ENCODE results near the gene ACSF3.

The ACSF3 gene

GRCh38 chr16:89112377-89113151, 18.9 kb downstream of the ACSF3 start:
- no peak for FAIRE-seq

GRCh38 chr16:89113152-89113547, 19.5 kb downstream of the ACSF3 start:
- no peak for FAIRE-seq

- no peak for FAIRE-seq
Measured at GRCh38 chr16:89113661-89114060, 20.0 kb downstream of the ACSF3 start.

- no peak for FAIRE-seq
Measured at GRCh38 chr16:89114159-89114981, 20.7 kb downstream of the ACSF3 start.

- no peak for FAIRE-seq
Measured at GRCh38 chr16:89115216-89115861, 21.7 kb downstream of the ACSF3 start.

- no peak for FAIRE-seq
Measured at GRCh38 chr16:89116341-89117226, 22.9 kb downstream of the ACSF3 start.

- no peak for FAIRE-seq
Measured at GRCh38 chr16:89117227-89117974, 23.7 kb downstream of the ACSF3 start.

- FAIRE-seq, result no peak
Measured at GRCh38 chr16:89117975-89118289, 24.3 kb downstream of the ACSF3 start.

GRCh38 chr16:89118361-89119165, 24.9 kb downstream of the ACSF3 start:
- FAIRE-seq, result no peak

GRCh38 chr16:89119166-89119621, 25.5 kb downstream of the ACSF3 start:
- FAIRE-seq, result no peak

GRCh38 chr16:89119661-89120141, 26.0 kb downstream of the ACSF3 start:
- FAIRE-seq, result no peak

GRCh38 chr16:89120281-89120680, 26.6 kb downstream of the ACSF3 start:
- FAIRE-seq, result no peak

- FAIRE-seq, result no peak
Measured at GRCh38 chr16:89120921-89121351, 27.3 kb downstream of the ACSF3 start.

GRCh38 chr16:89121691-89122321, 28.2 kb downstream of the ACSF3 start:
- FAIRE-seq, result no peak

- FAIRE-seq, result no peak
Measured at GRCh38 chr16:89122322-89122851, 28.7 kb downstream of the ACSF3 start.

- FAIRE-seq, result no peak
Measured at GRCh38 chr16:89123001-89123830, 29.6 kb downstream of the ACSF3 start.

GRCh38 chr16:89123831-89124100, 30.1 kb downstream of the ACSF3 start:
- no peak for FAIRE-seq

GRCh38 chr16:89129378-89129777, 35.7 kb downstream of the ACSF3 start:
- no peak for FAIRE-seq

- no peak for FAIRE-seq
Measured at GRCh38 chr16:89130448-89130847, 36.8 kb downstream of the ACSF3 start.

Data from A204.1 (cell line).